ENCODE data around the gene C7orf33.
A peak's percentile ranks its signal among the peaks of the same experiment; 100 is the strongest.

The C7orf33 gene

DNA sequence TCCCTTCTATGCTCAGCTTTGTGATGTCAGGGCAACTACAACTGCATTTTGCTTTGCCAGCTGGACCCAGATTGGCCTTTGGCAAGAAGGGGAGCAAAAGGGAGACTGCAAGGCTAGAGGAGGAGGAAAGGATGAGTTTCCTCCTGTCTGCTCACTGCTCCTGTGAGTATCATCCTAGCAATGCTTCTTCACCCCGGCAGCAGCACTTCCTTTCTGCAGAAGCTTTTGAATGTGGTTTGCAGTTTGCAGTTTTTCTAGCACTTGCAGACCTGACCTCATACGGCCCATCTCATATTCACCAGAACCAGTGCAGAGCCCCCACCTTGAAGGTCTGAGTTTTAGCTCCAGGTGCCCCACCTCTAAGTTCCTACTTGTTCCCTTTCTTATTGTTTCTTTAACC, 14.8 kb downstream of the C7orf33 start:
- no peaks in the 10 kb centered on the region for H3K36me3 Mint-ChIP-seq
- peaks cover 15% of the 10 kb centered on the region for H3K9me3 Mint-ChIP-seq
- H3K4me1 Mint-ChIP-seq: no peaks in the 10 kb centered on the region
- no peak overlapping the region for H3K4me3 Mint-ChIP-seq
- ATAC-seq: no peak
- H3K27me3 Mint-ChIP-seq: peaks cover 40% of the 10 kb centered on the region
- no peak overlapping the region for H3K27ac Mint-ChIP-seq

DNA sequence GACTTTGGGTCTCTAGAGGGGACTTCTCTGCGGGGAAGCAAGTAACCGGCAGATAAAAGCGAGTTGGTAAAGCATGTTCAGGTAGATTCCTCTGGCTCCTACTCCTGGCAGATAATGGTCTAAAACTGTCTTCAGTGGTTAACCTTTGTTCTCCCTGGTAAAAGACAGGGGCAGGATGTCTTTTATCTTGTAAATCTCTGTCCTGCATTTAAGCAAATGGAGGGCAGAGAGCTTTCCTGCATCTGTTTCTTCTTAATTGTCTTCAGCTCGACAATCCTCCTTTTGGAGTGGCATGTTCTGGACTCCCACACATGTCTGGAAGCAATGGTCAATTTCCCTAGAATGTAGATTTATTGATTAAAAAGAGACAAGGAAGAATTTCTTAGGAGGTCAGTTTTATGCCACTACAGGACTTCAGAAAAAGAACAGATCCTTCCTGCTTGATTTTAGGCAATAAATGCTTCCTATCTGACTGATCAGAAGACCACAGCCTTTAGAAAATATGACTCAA, 16.6 kb downstream of the C7orf33 start:
- H3K4me1 Mint-ChIP-seq: no peaks in the 10 kb centered on the region
- no peaks in the 10 kb centered on the region for H3K36me3 Mint-ChIP-seq
- peaks cover 45% of the 10 kb centered on the region for H3K27me3 Mint-ChIP-seq
- H3K9me3 Mint-ChIP-seq: peaks cover 15% of the 10 kb centered on the region
- no peak overlapping the region for H3K4me3 Mint-ChIP-seq
- ATAC-seq: no peak
- H3K27ac Mint-ChIP-seq: no peak overlapping the region

DNA sequence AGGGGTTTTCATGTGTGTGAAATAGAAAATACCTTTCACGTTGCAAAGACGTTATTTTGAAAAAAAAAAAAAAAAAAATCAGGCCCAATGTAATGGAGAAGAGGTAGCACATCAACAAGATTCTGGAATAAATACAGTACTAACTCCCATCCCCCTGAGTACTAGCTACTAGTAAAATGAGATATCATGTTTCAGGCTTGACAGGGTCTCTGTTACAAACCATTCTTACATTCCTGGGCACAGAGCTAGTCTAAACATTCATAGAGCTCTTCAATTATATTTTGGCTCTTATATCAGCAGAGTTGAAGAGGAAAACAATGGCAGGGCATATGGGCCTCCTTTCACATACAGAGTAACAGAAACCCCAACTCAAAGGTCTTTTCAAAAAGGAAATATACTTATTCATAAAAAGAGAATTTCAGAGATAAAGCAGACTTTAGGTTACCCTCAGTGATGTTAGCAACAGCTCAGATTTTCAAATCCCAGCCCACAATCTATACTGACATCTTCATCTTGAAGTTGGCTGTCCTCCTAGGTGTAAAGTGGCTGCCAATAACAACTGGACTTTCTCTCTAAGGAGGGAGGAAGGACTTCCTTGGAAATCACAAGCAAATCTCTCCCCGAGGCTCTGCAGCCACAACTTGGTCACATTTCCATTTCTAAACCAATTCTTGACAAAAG, 18.6 kb downstream of the C7orf33 start:
- Mint-ChIP-seq H3K27ac (no peak overlapping the region), H3K4me3 (no peak overlapping the region), H3K27me3 (peaks cover 46% of the 10 kb centered on the region), H3K4me1 (no peaks in the 10 kb centered on the region), H3K36me3 (no peaks in the 10 kb centered on the region), H3K9me3 (peaks cover 9% of the 10 kb centered on the region)
- no peak for ATAC-seq

DNA sequence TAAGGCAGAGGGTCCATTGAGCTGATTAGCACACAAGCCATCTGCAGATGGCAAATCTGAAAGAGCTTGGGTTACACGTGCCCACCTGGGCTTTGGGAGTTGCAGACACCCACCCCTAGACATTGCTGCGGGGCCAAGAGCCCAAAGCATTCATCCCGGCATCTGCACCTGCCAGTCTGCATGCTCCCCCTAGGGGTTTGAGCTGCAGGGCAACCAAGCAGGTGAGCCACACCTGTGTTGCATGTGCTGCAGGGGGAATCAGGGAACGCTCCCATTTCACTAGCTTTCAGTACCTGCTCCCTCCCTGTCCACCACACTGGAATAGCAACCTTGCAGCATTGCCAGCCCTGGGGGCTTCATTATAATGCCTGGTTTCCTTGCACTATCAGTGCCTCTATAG, 21.1 kb downstream of the C7orf33 start:
- no peak overlapping the region for H3K27ac Mint-ChIP-seq
- ATAC-seq: no peak
- no peaks in the 10 kb centered on the region for H3K36me3 Mint-ChIP-seq
- no peaks in the 10 kb centered on the region for H3K9me3 Mint-ChIP-seq
- H3K4me3 Mint-ChIP-seq: no peak overlapping the region
- H3K4me1 Mint-ChIP-seq: no peaks in the 10 kb centered on the region
- peaks cover 57% of the 10 kb centered on the region for H3K27me3 Mint-ChIP-seq

DNA sequence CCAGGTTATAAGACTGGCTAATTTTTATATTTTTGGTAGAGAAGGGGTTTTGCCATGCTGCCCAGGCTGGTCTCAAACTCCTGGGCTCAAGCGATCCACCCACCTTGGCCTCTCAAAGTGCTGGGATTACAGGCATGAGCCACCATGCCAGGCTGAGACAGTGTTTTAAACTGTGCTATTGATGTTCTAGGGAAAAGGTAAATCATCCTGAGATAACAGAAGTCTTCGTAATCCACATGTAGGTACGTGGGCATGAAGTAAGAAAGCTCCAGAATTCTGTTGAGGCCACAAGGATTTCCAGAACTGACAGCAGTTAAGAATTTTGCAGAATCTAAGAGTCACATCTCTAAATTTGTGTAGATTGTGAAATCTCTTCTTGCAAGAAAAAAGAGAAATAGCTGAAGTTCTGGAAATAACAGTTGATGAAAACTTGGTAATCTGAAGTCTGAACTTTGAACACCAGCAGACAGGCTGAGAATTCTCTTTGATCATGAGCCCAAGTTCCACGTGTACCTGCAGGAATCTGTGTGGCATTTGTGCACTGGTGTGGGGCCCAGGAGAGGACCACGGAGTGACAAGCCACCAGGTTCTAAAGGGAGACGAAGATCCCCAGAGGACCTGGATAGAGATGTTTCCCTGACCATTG, 24.6 kb downstream of the C7orf33 start:
- peaks cover 9% of the 10 kb centered on the region for H3K36me3 Mint-ChIP-seq
- H3K9me3 Mint-ChIP-seq: peaks cover 7% of the 10 kb centered on the region
- no peak overlapping the region for H3K4me3 Mint-ChIP-seq
- no peak for ATAC-seq
- H3K4me1 Mint-ChIP-seq: no peaks in the 10 kb centered on the region
- H3K27ac Mint-ChIP-seq: no peak overlapping the region
- H3K27me3 Mint-ChIP-seq: peaks cover 73% of the 10 kb centered on the region

DNA sequence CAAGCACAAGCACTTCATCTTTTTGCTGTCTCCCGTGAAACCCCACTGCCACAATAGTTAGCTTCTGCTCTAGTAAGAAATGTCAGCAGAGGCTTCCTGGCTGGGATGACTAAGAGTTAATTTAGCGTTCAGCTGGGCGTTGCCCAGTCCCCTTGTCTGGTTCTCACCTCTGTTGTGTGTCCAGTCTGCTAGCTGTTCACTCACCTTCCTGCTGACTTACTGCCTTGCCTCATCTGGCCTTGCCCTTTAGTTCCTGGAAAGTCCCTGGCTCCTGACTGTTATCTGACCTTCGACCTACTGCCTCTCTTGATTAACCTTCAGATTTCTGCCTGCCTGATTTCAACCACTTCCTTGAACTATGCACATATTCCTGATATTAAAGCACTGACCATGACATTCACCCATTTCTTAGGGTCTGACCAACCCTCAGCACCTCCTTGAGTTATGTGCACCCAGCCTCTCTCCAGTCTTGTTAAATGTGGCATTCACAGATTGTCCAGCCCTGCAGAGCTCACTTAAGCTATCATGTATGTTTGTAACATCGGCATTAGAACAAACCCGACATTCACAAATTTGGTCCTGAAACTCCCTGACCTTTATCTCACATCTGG, 30.3 kb downstream of the C7orf33 start:
- Mint-ChIP-seq H3K4me1 (peaks cover 11% of the 10 kb centered on the region), H3K4me3 (peak overlapping the region; percentile 5), H3K36me3 (peaks cover 9% of the 10 kb centered on the region), H3K27ac (peak overlapping the region; percentile 69), H3K27me3 (peaks cover 41% of the 10 kb centered on the region), H3K9me3 (peaks cover 7% of the 10 kb centered on the region)
- peak; percentile 86 for ATAC-seq

DNA sequence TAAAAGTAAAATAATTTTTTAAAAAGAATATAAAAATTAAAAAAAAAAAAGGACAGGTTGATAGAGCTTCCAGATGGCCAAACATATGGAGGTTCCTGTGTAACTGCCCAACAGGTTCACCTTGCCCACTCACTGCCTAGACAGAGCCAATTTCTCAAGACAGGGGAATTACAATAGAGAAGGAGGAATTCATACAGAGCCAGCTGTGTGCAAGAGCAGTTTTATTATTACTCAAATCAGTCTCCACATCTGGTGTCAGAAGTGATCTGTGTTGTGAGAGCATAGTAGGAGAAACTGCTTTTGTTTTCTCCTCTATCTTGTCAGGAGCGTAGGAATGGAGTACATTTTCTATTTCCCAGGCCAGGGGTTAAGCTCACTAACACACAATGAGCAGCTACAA, 31.0 kb downstream of the C7orf33 start:
- Mint-ChIP-seq H3K36me3 (peaks cover 9% of the 10 kb centered on the region), H3K4me3 (no peak overlapping the region), H3K9me3 (peaks cover 7% of the 10 kb centered on the region), H3K4me1 (peaks cover 11% of the 10 kb centered on the region), H3K27me3 (peaks cover 37% of the 10 kb centered on the region), H3K27ac (peak overlapping the region; percentile 69)
- ATAC-seq: peak; percentile 59

DNA sequence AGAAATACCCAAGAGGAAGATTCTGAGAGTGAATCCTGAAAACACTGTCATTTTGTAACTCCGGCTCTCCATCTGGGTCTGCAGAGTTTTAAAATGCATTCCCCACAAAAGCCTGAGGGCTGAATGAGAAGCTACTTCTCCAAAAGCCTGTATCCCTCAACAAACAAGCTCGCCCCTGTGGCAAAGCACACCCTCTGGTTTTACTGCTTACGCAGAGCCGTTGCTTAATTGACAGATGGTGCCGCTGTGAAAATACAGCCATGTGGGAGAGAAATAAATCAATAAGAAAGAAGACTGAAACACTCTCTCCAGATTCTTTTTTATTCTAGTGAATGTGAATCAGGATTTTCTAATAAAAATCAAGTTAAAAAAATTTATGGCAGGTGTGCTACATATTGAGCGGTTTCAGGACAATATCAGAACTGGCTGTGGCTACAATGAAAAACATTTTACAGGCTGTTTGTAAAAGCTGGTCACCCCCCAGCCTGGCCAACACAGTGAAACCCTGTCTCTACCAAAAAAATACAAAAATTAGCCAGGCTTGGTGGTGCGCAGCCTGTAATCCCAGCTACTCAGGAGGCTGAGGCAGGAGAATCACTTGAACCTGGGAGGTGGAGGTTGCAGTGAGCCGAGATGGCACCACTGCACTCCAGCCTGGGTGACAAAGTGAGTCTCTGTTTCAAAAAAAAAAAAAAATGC, 32.5 kb downstream of the C7orf33 start:
- Mint-ChIP-seq H3K4me3 (no peak overlapping the region), H3K27ac (no peak overlapping the region), H3K9me3 (peaks cover 5% of the 10 kb centered on the region), H3K4me1 (peaks cover 13% of the 10 kb centered on the region), H3K27me3 (peaks cover 33% of the 10 kb centered on the region), H3K36me3 (peaks cover 7% of the 10 kb centered on the region)
- no peak for ATAC-seq

DNA sequence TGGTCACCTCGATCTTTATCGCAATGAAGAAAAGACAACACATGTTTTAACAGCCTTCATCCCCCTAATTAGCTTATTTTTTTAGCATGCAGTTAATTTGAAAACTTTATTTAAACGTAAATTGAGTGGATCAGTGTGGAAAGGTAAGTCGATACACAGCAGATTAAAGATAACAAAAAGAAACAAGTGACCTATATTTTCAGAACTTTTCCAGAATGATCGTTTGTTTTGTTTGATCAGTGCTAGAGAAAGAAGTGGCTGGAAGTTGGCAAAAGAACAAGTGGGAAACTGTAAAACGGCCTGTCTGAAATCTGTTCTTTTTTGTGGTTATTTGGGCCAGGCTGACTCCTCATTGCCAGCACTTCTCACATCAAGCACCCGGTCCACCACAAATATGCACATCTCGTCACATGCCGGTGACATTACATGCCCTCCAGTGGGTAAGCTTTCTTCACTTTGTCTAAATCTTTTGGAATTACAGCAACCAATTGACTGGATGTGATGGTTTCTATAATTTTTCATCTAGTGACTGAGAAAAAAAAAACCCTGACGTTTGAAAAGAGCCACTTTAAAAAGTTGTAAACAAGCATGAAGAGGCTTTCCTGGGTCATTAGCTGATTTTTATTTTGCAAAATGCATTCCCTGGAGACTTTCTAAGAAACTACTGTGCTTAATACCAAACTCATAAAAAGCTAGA, 33.2 kb downstream of the C7orf33 start:
- Mint-ChIP-seq H3K27ac (no peak overlapping the region), H3K4me3 (no peak overlapping the region)

DNA sequence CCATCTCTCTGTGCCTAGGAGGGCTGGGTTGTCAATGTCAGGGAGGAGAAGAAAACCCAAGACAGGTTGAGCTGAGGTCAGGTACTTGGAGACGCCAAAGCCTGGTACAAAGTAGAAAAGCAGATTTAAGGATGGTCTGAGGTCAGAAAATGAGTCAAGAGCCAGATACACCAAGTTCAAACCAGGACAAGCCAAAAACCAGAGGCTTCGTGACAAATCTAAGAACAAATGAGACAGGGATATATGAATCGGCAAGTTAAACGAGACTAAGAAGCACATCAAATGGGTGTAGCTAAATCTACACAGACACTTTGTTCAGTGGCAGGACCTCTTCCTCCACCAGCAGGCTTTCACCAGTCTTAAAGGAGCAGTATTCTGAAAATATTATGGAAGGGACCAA, 34.2 kb downstream of the C7orf33 start:
- H3K36me3 Mint-ChIP-seq: no peaks in the 10 kb centered on the region
- no peak overlapping the region for H3K4me3 Mint-ChIP-seq
- H3K9me3 Mint-ChIP-seq: no peaks in the 10 kb centered on the region
- no peak overlapping the region for H3K27ac Mint-ChIP-seq
- H3K4me1 Mint-ChIP-seq: peaks cover 23% of the 10 kb centered on the region
- no peak for ATAC-seq
- H3K27me3 Mint-ChIP-seq: peaks cover 16% of the 10 kb centered on the region

More for the DNA sequence above, 33.2 kb downstream of the C7orf33 start:
- peaks cover under 1% of the 10 kb centered on the region for H3K36me3 Mint-ChIP-seq
- no peaks in the 10 kb centered on the region for H3K9me3 Mint-ChIP-seq
- peaks cover 26% of the 10 kb centered on the region for H3K27me3 Mint-ChIP-seq
- peaks cover 18% of the 10 kb centered on the region for H3K4me1 Mint-ChIP-seq
- no peak for ATAC-seq

DNA sequence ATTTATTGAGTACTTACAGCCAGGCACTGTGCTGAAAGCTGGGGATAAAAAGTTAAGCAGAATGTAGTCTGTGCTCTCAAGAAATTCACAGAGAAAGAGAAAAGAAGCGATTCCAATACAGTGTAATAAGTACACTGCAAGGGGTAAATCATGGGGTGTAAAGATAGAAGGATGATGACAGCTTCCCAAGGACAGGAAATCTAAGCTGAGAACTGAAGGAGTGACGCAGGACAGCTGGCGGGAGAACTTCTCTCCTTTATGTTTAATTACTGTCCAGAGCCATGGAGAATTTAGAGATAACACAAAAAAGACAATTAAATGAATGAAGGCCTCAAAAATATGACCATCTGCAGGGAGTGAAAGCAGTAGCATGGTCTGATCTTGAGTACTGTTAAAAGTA, 34.8 kb downstream of the C7orf33 start:
- peaks cover 29% of the 10 kb centered on the region for H3K4me1 Mint-ChIP-seq
- H3K4me3 Mint-ChIP-seq: no peak overlapping the region
- no peak overlapping the region for H3K27ac Mint-ChIP-seq
- no peak for ATAC-seq
- H3K36me3 Mint-ChIP-seq: no peaks in the 10 kb centered on the region
- H3K9me3 Mint-ChIP-seq: no peaks in the 10 kb centered on the region
- H3K27me3 Mint-ChIP-seq: peaks cover 13% of the 10 kb centered on the region

DNA sequence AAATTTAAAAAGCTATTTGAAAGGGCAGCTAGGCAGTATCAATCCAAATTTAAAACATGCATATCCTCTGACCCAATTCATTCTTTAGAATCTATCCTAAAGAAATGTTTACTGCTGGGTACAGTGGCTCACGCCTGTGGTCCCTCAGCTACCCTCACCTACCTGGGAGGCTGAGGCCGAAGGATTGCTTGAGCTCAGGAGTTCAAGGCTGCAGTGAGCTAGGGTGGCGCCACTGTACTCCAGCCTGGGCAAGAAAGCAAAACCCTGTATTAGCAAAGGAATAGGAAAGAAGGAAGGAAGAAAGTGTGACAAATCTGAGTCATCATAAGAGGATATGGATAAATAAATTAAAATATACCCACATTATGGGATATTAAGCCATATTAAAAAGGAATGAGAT, 36.3 kb downstream of the C7orf33 start:
- Mint-ChIP-seq H3K27ac (no peak overlapping the region), H3K9me3 (no peaks in the 10 kb centered on the region), H3K4me3 (no peak overlapping the region), H3K27me3 (no peaks in the 10 kb centered on the region), H3K4me1 (peaks cover 24% of the 10 kb centered on the region), H3K36me3 (no peaks in the 10 kb centered on the region)
- ATAC-seq: no peak

DNA sequence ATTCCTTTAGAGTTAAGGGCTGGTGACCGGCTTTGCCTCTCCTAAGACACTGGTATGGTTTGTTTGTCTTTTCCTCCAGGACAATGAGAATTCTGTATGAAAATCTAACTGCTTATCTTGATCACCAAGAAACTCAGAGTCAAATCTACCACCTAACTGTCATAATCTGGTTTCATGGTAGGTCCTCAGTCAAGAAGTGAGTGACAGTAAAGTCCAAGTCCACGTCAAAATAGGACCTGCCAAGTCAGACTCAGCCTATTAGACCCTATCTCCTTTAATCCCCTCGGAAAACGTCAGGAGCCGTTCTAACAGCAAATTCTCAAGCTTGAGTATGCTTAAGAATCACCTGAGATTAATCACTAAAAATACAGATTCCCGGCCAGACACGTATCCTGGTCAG, 37.4 kb downstream of the C7orf33 start:
- Mint-ChIP-seq H3K36me3 (no peaks in the 10 kb centered on the region), H3K9me3 (no peaks in the 10 kb centered on the region), H3K27me3 (no peaks in the 10 kb centered on the region), H3K27ac (no peak overlapping the region), H3K4me1 (peaks cover 26% of the 10 kb centered on the region), H3K4me3 (no peak overlapping the region)
- ATAC-seq: no peak

DNA sequence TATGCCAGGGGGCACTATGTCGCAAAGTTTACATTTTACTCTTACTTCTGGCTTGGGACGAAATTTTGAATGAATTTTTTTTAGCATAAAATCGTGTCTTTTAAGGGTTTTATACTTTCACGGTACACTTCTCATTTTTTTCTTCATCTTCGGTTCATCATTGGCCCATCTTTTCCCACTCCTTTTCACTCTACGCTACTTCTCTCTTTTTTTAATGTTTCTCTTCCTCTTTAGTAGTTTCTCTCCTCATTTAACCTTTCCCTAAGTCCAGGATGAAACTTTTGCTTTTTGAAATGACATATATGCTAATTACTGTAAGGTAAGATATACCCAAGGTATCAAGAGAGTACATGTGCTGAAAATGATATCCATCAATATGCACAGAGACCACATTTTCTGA, 39.5 kb downstream of the C7orf33 start:
- H3K27ac Mint-ChIP-seq: no peak overlapping the region
- peak; percentile 53 for ATAC-seq
- H3K4me3 Mint-ChIP-seq: no peak overlapping the region
- peaks cover 35% of the 10 kb centered on the region for H3K4me1 Mint-ChIP-seq
- no peaks in the 10 kb centered on the region for H3K36me3 Mint-ChIP-seq
- no peaks in the 10 kb centered on the region for H3K9me3 Mint-ChIP-seq
- H3K27me3 Mint-ChIP-seq: no peaks in the 10 kb centered on the region

DNA sequence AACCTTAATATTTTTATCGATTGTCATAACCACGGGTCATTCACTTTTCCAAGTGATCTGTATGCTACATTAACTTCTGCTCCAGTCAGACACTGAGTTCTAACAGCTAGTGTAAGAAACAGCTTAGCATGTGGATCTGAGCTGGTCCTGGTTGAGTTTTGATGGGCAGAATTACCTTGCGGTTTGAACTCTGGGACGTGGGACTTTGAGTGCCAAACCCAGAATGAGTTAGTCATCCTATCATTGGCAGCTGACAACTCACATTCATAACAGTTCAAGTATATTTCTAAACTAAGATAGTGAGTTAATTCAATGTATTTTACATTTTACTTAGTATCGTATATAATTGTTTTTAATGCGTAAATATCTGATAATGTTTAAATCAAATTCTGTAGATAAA, 43.2 kb downstream of the C7orf33 start:
- ATAC-seq: no peak
- no peak overlapping the region for H3K4me3 Mint-ChIP-seq
- H3K4me1 Mint-ChIP-seq: peaks cover 27% of the 10 kb centered on the region
- H3K9me3 Mint-ChIP-seq: no peaks in the 10 kb centered on the region
- peak overlapping the region; percentile 40 for H3K27ac Mint-ChIP-seq
- H3K36me3 Mint-ChIP-seq: no peaks in the 10 kb centered on the region
- no peaks in the 10 kb centered on the region for H3K27me3 Mint-ChIP-seq
